Psoas muscle (tissue), 8 donors: Measurements from ENCODE around the gene MANBA. TPM values are rescaled to one million over a fixed set of nuclear protein-coding genes. Genes with fewer than 3 reads are reported as not detected.
"Not testable (repeated sequence)": the region's sequence is repeated elsewhere in the genome, so short reads cannot be mapped to it uniquely, and the experiment has no call there.

Experiments used
- ATAC-seq, 4 donors: fragments of 200-7000 bp; cut with Tn5 transposase; one replicate each; pipeline ENCODE4 v1.9.1; 2020; ENCODE audit warnings: moderate library complexity in 3 of 4, mild to moderate bottlenecking in 2 of 4
- DNase-seq, 2 donors: peaks; one replicate each; pipeline ENCODE4 v3.0.0-alpha.2; 2020
- H3K27ac ChIP-seq: fragments of 200-600 bp; one replicate; pipeline ENCODE4 v1.8.0; 2022
- H3K27me3 ChIP-seq, 3 donors: fragments of 200-600 bp in 1 of 3; one replicate each; pipeline versions ENCODE4 v1.6.1 to v1.8.0; 2013 to 2022; ENCODE audit warnings: low read length in 2 of 3, mild to moderate bottlenecking in 2 of 3, moderate library complexity in 1 of 3; ENCODE audit not compliant: insufficient read depth in 3 of 3
- H3K36me3 ChIP-seq, 2 donors: fragments of 200-600 bp in 1 of 2; one replicate each; pipeline versions ENCODE4 v1.6.1 to v1.8.0; 2013 to 2022; ENCODE audit warnings: low read depth in 1 of 2, mild to moderate bottlenecking in 1 of 2, moderate library complexity in 1 of 2; ENCODE audit not compliant: insufficient read depth in 1 of 2
- H3K4me1 ChIP-seq: fragments of 200-600 bp; one replicate; pipeline ENCODE4 v1.8.0; 2022
- H3K4me3 ChIP-seq: fragments of 200-600 bp; one replicate; pipeline ENCODE4 v1.8.0; 2022; ENCODE audit warnings: mild to moderate bottlenecking
- H3K9me3 ChIP-seq: fragments of 200-600 bp; one replicate; pipeline ENCODE4 v1.8.0; 2022
- WGBS, 3 donors: extraction: QIAGEN DNeasy Blood & Tissue Kit; methylation state at CpG; one replicate each; pipeline versions ENCODE4 v1.1.6 to v1.1.7; 2013; 5-methylcytosine and 5-hydroxymethylcytosine counted together
- intact Hi-C, 2 donors: fragments of 100-400 bp; cut with DNase I; formaldehyde crosslinking; loops; one replicate each; pipeline versions ENCODE4 v1.11.0 to v1.14.2; 2022
- polyA plus RNA-seq, 3 donors: library from polyadenylated mRNA; stranded (reverse); fragments of 200-250 nt; gene quantifications; one replicate each; pipeline ENCODE4 v1.2.3, GENCODE V29; 2013
- total RNA-seq, 4 donors: library from RNA; stranded (reverse); fragmentation: NEBNext Ultra II Directional in 2 of 4; extraction: Animal tissue kit (Norgen Biotek cat#: 25700) in 2 of 4; gene quantifications; one replicate each; pipeline versions ENCODE4 v1.2.1 to v1.2.4, GENCODE V29; 2021 to 2023
- TF ChIP-seq, protein P1 (sequence below): fragments of 200-600 bp; IDR thresholded peaks from one replicate; pipeline ENCODE4 v1.8.0; 2022; ENCODE audit warnings: antibody characterized with exemption
- donor health status: healthy with polysubstance abuse.
- donor health status: DM: no; HTN: no; CAD: no; lungs with moderate emphysema.
- donor health status: Bipolar disorder and iron deficiency.
- donor health status: healthy.
- donor health status: DM: yes; HTN: yes; CAD: no.
- donor health status: DM: no; HTN: no; CAD: no.
- donor health status: DM: no; HTN: no; CAD: no.
- donor health status: DM: yes; HTN: yes; CAD: no.

MANBA gene
- total and polyA plus RNA-seq, 7 donors, result 3.1 to 11.9 (median 4.8) TPM

DNA sequence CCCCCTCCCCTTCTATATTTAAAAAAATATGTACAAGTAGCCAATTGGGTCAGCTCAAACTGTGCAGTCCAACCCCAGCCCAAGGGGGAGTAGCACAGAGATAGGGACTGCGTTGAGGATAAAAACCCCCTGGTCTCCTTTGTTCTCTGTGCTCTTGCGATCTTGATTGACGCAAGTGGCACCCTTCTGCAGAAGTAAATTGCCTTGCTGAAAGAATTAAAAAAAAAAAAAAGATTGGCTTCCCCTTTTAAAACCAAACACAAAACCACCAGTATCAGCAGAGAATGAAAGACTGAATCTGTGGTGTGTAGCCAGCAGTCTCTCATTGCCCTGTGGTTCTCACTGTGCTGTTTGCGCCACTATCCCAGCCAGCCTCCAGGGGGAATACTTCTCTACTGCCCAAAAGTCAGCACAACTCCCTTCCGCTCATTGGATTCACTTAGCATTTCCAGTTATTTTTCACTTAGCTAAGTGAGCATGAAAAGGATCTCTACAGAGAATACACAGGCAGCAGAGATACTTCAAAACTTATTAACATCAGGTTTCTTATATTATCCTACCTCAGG, 29.7 kb downstream of the MANBA start:
- TF ChIP-seq, protein P1, sequence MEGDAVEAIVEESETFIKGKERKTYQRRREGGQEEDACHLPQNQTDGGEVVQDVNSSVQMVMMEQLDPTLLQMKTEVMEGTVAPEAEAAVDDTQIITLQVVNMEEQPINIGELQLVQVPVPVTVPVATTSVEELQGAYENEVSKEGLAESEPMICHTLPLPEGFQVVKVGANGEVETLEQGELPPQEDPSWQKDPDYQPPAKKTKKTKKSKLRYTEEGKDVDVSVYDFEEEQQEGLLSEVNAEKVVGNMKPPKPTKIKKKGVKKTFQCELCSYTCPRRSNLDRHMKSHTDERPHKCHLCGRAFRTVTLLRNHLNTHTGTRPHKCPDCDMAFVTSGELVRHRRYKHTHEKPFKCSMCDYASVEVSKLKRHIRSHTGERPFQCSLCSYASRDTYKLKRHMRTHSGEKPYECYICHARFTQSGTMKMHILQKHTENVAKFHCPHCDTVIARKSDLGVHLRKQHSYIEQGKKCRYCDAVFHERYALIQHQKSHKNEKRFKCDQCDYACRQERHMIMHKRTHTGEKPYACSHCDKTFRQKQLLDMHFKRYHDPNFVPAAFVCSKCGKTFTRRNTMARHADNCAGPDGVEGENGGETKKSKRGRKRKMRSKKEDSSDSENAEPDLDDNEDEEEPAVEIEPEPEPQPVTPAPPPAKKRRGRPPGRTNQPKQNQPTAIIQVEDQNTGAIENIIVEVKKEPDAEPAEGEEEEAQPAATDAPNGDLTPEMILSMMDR, result no peak
- WGBS, 3 donors, result 97 to 98% (median 98%) methylated on average over 5 of the region's 5 CpGs
- ATAC-seq (no peak), DNase-seq (no peak)
- intact Hi-C loops, result no loop called here
- no peaks in the 10 kb centered on the region for H3K9me3 ChIP-seq
- peaks cover 19% of the 10 kb centered on the region for H3K4me1 ChIP-seq
- no peak overlapping the region for H3K27ac ChIP-seq
- H3K36me3 ChIP-seq, result no peaks in the 10 kb centered on the region
- no peak overlapping the region for H3K4me3 ChIP-seq
- no peaks in the 10 kb centered on the region for H3K27me3 ChIP-seq

GRCh38 chr4:102729486-102729885, 31.3 kb downstream of the MANBA start:
- ATAC-seq, DNase-seq, H3K36me3 ChIP-seq, H3K27me3 ChIP-seq, intact Hi-C loops, H3K27ac ChIP-seq, H3K9me3 ChIP-seq, H3K4me3 ChIP-seq, H3K4me1 ChIP-seq: not testable (repeated sequence)
- 92 to 97% (median 94%) methylated on average over 3 of the region's 3 CpGs for WGBS, 3 donors

- H3K27me3 ChIP-seq, H3K4me3 ChIP-seq, ATAC-seq, DNase-seq, H3K9me3 ChIP-seq, H3K4me1 ChIP-seq, H3K27ac ChIP-seq, intact Hi-C loops, H3K36me3 ChIP-seq: not testable (repeated sequence)
- WGBS, 3 donors, result 70 to 89% (median 85%) methylated on average over 3 of the region's 3 CpGs
These were observed 33.8 kb downstream of the MANBA start for GRCh38 chr4:102726919-102727318.

- intact Hi-C loops, result no loop called here
- ATAC-seq (no peak), DNase-seq (no peak)
- TF ChIP-seq, protein P1, result no peak
- peaks cover 0 to 12% of the 10 kb centered on the region in 2 donors for H3K36me3 ChIP-seq
- no peaks in the 10 kb centered on the region for H3K4me1 ChIP-seq
- no peaks in the 10 kb centered on the region for H3K9me3 ChIP-seq
- no peak overlapping the region for H3K27ac ChIP-seq
- H3K27me3 ChIP-seq, result no peaks in the 10 kb centered on the region
- no peak overlapping the region for H3K4me3 ChIP-seq
These were observed 34.7 kb downstream of the MANBA start for GRCh38 chr4:102726068-102726467.

- intact Hi-C loops, result no loop called here
- H3K4me1 ChIP-seq, result no peaks in the 10 kb centered on the region
- TF ChIP-seq, protein P1, result no peak
- no peak for ATAC-seq
- no peak overlapping the region for H3K27ac ChIP-seq
- WGBS, 3 donors, result 64 to 75% (median 67%) methylated on average over 3 of the region's 3 CpGs
- no peak overlapping the region for H3K4me3 ChIP-seq
- H3K27me3 ChIP-seq, result no peaks in the 10 kb centered on the region
- H3K9me3 ChIP-seq, result no peaks in the 10 kb centered on the region
- DNase-seq, result no peak
- H3K36me3 ChIP-seq, result peaks cover 0 to 12% of the 10 kb centered on the region in 2 donors
These were observed 35.5 kb downstream of the MANBA start for GRCh38 chr4:102725229-102725628.

GRCh38 chr4:102723511-102723910, 37.3 kb downstream of the MANBA start:
- intact Hi-C loops, result no loop called here
- peaks cover 0 to 15% of the 10 kb centered on the region in 2 donors for H3K36me3 ChIP-seq
- H3K9me3 ChIP-seq, result no peaks in the 10 kb centered on the region
- H3K4me3 ChIP-seq, result no peak overlapping the region
- TF ChIP-seq, protein P1, result no peak
- no peak overlapping the region for H3K27ac ChIP-seq
- H3K4me1 ChIP-seq, result no peaks in the 10 kb centered on the region
- no peaks in the 10 kb centered on the region for H3K27me3 ChIP-seq
- DNase-seq, result no peak
- ATAC-seq, result no peak
